ENCODE measurements around the gene PPM1M. TPM values are rescaled to one million over a fixed set of nuclear protein-coding genes. Genes with fewer than 3 reads are reported as not detected.

Gene PPM1M, protein sequence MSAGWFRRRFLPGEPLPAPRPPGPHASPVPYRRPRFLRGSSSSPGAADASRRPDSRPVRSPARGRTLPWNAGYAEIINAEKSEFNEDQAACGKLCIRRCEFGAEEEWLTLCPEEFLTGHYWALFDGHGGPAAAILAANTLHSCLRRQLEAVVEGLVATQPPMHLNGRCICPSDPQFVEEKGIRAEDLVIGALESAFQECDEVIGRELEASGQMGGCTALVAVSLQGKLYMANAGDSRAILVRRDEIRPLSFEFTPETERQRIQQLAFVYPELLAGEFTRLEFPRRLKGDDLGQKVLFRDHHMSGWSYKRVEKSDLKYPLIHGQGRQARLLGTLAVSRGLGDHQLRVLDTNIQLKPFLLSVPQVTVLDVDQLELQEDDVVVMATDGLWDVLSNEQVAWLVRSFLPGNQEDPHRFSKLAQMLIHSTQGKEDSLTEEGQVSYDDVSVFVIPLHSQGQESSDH
- 28.5 and 28.8 TPM in 2 replicates for total RNA-seq

GRCh38 chr3:52245322-52246263, at the start of gene PPM1M:
Gene PPM1M (plus strand): TSS chr3:52245759. CDS start chr3:52245825, 66 bp downstream.

GRCh38 chr3:52197842-52198625, 47.5 kb upstream of the PPM1M start, which contains the start of gene ALAS1:
Gene ALAS1 (plus strand): TSS chr3:52198160. CDS start chr3:52199242, 1,082 bp downstream.

GRCh38 chr3:52225452-52226228, 19.9 kb upstream of the PPM1M start, which contains the start of gene TLR9:
Gene TLR9 (minus strand): TSS chr3:52225645. CDS start chr3:52225529, 116 bp downstream.

GRCh38 chr3:52238761-52239701, 6.5 kb upstream of the PPM1M start, which contains the start of gene TWF2:
Gene TWF2 (minus strand): TSS chr3:52239158. CDS start chr3:52239016, 142 bp downstream.

DNA sequence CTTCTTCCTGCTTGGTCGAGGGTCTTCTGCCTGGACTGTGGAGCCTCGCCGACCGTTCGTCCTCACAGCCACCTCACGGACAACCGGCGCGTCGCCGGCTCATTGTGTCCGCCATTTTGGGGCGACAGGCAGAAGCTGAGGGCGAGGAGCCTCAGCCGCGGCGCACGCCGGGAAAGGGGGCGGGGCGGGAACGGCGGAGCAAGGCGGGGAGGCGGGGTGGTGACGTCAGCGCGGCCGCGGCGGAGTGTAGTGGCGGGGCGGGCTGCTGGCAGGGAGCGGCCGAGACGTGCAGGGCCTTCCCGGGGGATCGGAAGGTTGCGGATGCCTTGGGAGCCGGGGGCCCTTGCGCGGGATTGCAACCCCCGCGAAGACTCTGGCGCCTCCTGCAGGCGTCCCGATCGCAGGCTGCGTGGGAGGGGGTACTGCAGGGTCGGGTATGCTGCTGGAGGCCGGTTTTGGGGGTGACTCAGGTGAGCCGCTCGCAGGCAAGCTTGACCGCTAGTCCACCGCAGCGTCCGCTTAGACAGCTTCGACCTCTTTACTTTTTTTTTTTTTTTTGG, 33.0 kb downstream of the PPM1M start, which contains the start of gene WDR82:
Gene WDR82, minus strand, starts transcription at position 140 of the 560 bp plus-strand sequence. CDS start 288 bp downstream, outside the sequence.

Other genes with a start within 250 kb of the PPM1M start
- 590 and 640 TPM in 2 replicates for gene RPL29, start 249.9 kb upstream of the PPM1M start, total RNA-seq
- 11.1 and 17.5 TPM in 2 replicates for gene DUSP7, start 189.2 kb upstream of the PPM1M start, total RNA-seq
- 5.4 and 7.4 TPM in 2 replicates for gene POC1A, start 91.3 kb upstream of the PPM1M start, total RNA-seq
- gene ALAS1, start 47.6 kb upstream of the PPM1M start, total RNA-seq = 24.9 and 40.3 TPM in 2 replicates
- under 0.01 and 0.23 TPM in 2 replicates for gene TLR9, start 20.1 kb upstream of the PPM1M start, total RNA-seq
- gene TWF2, start 6.6 kb upstream of the PPM1M start, total RNA-seq = 56.5 and 72.7 TPM in 2 replicates
- gene WDR82, start 32.9 kb downstream of the PPM1M start, total RNA-seq = 85.0 and 91.9 TPM in 2 replicates
- 4.7 and 5.3 TPM in 2 replicates for gene GLYCTK, start 42.1 kb downstream of the PPM1M start, total RNA-seq
- gene DNAH1, start 70.6 kb downstream of the PPM1M start, total RNA-seq = 4.2 and 5.5 TPM in 2 replicates
- gene BAP1, start 164.2 kb downstream of the PPM1M start, total RNA-seq = 47.4 and 64.7 TPM in 2 replicates
- gene PHF7, start 164.9 kb downstream of the PPM1M start, total RNA-seq = 3.5 and 3.8 TPM in 2 replicates
- gene SEMA3G, start 199.3 kb downstream of the PPM1M start, total RNA-seq = 0.03 and 0.13 TPM in 2 replicates
- gene TNNC1, start 208.3 kb downstream of the PPM1M start, total RNA-seq = 0.23 and 2.6 TPM in 2 replicates
- 87.9 and 109 TPM in 2 replicates for gene NISCH, start 209.8 kb downstream of the PPM1M start, total RNA-seq
- gene STAB1, start 249.6 kb downstream of the PPM1M start, total RNA-seq = 0.50 and 0.59 TPM in 2 replicates